ENCODE data around the gene ANKRD53.
"Not testable (repeated sequence)": the region's sequence is repeated elsewhere in the genome, so short reads cannot be mapped to it uniquely, and the experiment has no call there.

ANKRD53 gene

GRCh38 chr2:71003966-71004755 is 25.7 kb downstream of the ANKRD53 start:
- FAIRE-seq, result no peak
- no peak for DNase-seq (ENCODE audit: extremely low spot score, insufficient read length, low read depth)

DNA sequence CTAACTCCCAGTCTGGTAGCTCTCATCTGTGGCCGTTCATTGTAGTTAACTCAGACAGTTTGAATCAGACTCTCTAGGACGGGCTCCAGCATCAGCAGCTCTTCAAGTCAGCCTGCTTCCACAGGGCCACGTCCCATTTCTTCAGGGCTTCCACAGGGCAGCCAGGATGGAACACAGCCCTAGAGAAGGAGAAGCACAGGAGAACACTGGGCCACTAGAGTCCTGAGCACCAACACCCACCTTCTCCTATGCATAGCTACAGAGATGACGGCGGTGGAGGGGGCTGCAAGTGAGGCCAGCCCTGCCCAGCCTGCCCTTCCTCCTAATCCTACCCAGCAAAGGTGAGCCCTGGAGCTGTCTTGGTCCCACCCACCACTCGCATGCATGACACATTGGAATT is 26.4 kb downstream of the ANKRD53 start:
- no peak for FAIRE-seq
- no peak for DNase-seq (ENCODE audit: extremely low spot score, insufficient read length, low read depth)

DNA sequence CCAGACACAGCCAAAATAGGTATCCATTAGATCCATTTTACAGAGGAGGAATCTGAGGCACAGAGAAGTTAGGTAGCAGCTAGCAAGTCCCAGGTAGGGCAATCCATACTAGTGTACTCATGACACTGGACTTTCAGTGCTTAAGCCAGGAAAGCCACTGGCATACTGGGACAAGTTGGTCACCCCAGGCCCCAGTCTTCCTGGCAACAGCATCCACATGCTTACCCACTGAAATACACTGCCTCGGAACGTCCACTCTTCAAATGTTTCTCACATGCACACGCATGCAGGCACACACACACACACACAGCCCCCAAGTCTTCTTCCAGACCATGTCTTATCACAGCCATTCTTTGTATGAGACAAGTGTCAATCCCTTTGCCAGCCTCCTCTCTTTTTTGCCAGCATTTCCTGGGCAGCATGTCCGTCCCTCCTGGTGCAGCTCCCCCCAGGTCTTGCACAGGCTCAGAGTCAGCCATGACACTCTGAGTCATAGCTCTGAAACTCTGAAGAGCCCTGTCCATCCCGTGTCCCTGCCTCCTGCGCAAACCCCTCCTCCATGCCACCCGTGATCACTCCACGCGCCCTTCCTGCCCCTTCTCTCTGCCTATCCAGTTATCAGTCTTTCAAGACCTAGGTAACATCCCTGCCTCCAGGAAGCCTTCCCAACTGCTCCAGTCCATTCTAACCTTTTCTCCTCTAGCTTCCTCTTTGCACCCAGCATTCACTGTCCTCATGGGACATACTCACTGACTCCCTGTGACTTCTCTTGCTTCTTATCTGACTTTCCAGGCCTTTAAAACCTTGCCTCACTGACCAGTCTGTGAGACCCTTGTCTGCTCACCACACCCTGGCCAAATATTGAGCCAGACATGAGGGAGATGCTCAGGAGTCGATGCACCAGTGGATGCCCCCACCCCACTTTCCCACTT is 27.1 kb downstream of the ANKRD53 start:
- FAIRE-seq (no peak), DNase-seq (ENCODE audit: extremely low spot score, insufficient read length, low read depth) (no peak)

GRCh38 chr2:71006323-71006722 is 27.9 kb downstream of the ANKRD53 start:
- DNase-seq (ENCODE audit: extremely low spot score, insufficient read length, low read depth), result no peak
- FAIRE-seq, result no peak

- DNase-seq (ENCODE audit: extremely low spot score, insufficient read length, low read depth), result no peak
- no peak for FAIRE-seq
Observed at GRCh38 chr2:71006955-71007799, 28.7 kb downstream of the ANKRD53 start.

DNA sequence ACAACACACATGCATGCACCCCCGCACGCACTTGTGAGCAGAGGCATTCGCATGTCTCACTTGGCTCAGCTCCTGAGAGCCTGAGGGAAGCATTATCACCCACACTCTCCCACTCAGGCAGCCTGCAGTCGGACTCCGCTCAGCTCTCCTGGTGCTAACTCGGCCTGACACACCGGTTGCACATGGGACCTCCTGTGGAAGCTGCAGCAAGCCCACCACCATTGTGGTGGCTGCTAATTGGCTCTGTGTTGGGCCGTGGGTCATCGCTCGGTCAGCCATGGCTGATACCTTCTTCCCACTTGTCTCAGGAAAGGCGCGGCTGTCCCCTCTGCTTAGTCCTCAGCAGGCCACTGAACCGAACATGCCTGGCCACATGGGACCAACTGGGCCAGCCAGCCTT is 29.9 kb downstream of the ANKRD53 start:
- DNase-seq (ENCODE audit: extremely low spot score, insufficient read length, low read depth), result no peak
- no peak for FAIRE-seq

GRCh38 chr2:71011786-71012185 is 33.4 kb downstream of the ANKRD53 start:
- not testable (repeated sequence) for DNase-seq (ENCODE audit: extremely low spot score, insufficient read length, low read depth); FAIRE-seq

GRCh38 chr2:71018625-71019024 is 40.2 kb downstream of the ANKRD53 start:
- DNase-seq (ENCODE audit: extremely low spot score, insufficient read length, low read depth) (no peak), FAIRE-seq (no peak)

GRCh38 chr2:71019989-71020388 is 41.6 kb downstream of the ANKRD53 start:
- not testable (repeated sequence) for FAIRE-seq; DNase-seq (ENCODE audit: extremely low spot score, insufficient read length, low read depth)

DNA sequence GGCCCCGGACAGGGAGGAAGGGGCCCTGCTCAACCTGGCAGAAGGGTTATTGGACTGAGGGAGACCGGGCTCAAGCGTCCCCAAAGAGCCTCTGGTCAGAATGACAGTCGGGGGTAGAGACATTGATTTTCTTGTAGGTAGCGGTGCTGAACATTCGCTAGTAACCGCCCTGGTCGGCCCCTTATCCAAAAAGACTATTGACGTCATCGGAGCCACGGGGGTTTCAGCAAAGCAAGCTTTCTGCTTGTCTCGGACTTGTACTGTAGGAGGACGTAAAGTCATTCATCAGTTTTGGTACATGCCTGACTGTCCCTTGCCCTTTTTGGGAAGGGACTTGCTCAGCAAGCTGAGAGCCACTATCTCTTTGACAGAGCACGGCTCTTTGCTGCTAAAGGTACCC is 43.0 kb downstream of the ANKRD53 start:
- DNase-seq (ENCODE audit: extremely low spot score, insufficient read length, low read depth); FAIRE-seq: not testable (repeated sequence)

GRCh38 chr2:71023553-71024243 is 45.3 kb downstream of the ANKRD53 start:
- FAIRE-seq, result peak; percentile 84
- DNase-seq (ENCODE audit: extremely low spot score, insufficient read length, low read depth), result not testable (repeated sequence)

Data from GM18507 (cell line).